Cardiac fibroblast (primary cell): ENCODE results near the gene RBP2.
"Not testable (repeated sequence)": the region's sequence is repeated elsewhere in the genome, so short reads cannot be mapped to it uniquely, and the experiment has no call there.

Experiments
- DNase-seq, 2 donors: peaks; one replicate each; pipeline versions ENCODE4 v3.0.0 to v3.0.0-alpha.2; 2010; ENCODE audit warnings: low read depth in 2 of 2
- H3K4me3 ChIP-seq, 2 donors: replicated peaks in 1 of 2; 1 replicate in 1 of 2; 2 replicates in 1 of 2; pipeline ENCODE4 v1.5.1; 2011; ENCODE audit warnings: low read depth in 2 of 2, low read length in 2 of 2, mild to moderate bottlenecking in 2 of 2, moderate library complexity in 1 of 2
- TF ChIP-seq, protein P1 (sequence below): IDR thresholded peaks from one replicate; pipeline ENCODE4 v1.5.1; 2011; ENCODE audit warnings: low read depth, mild to moderate bottlenecking, low read length, inconsistent platforms

The RBP2 gene

DNA sequence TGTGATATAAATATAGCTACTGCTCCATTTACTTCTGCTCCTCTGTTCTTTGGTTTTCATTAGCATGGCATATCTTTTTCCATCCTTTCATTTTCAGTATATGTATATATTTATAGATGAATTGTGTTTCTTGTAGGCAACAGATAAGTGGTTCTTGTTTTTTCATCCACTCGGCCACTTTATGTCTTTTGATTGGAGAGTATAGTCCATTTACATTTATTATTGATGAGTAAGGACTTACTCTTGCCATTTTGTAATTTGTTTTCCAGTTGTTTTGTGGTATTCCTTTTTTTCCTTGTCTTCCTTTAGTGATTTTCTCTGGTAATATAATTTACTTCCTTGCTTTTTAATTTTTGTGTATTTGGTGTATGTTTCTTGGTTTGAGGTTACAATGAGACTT lies 60.0 kb downstream of the RBP2 start:
- no peak overlapping the region for H3K4me3 ChIP-seq
- DNase-seq, result no peak
- TF ChIP-seq, protein P1, sequence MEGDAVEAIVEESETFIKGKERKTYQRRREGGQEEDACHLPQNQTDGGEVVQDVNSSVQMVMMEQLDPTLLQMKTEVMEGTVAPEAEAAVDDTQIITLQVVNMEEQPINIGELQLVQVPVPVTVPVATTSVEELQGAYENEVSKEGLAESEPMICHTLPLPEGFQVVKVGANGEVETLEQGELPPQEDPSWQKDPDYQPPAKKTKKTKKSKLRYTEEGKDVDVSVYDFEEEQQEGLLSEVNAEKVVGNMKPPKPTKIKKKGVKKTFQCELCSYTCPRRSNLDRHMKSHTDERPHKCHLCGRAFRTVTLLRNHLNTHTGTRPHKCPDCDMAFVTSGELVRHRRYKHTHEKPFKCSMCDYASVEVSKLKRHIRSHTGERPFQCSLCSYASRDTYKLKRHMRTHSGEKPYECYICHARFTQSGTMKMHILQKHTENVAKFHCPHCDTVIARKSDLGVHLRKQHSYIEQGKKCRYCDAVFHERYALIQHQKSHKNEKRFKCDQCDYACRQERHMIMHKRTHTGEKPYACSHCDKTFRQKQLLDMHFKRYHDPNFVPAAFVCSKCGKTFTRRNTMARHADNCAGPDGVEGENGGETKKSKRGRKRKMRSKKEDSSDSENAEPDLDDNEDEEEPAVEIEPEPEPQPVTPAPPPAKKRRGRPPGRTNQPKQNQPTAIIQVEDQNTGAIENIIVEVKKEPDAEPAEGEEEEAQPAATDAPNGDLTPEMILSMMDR, result no peak

DNA sequence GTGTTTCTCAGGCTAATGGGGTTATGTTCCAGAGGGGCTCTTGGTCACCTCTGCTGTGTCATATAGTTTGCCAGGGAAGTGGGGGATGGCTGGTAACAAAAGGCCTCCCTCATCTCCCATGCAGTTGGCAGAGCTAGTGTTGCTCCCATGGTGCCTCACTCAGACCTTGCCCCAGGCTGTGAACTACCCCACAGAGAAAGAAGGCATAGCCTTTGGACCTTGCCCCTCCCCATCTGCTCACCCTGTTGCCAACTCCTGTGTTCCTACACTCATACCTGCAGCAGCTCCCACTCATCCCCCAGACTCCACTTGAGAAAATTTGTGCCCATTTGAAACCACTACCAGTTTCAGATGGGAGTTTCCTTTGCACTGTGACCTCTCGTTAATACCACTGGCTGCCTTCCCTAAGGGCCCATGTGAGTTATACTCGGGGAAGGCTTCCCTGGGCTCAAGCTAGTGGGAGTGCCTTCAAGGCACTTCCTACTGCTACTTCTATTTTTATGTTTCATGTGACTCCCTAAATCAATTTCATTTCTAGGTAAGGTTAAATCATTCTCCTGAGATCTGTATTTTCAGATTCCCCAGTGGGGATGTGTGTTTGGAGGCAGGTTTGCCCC lies 61.6 kb downstream of the RBP2 start:
- TF ChIP-seq, protein P1, result no peak
- DNase-seq, result no peak

DNA sequence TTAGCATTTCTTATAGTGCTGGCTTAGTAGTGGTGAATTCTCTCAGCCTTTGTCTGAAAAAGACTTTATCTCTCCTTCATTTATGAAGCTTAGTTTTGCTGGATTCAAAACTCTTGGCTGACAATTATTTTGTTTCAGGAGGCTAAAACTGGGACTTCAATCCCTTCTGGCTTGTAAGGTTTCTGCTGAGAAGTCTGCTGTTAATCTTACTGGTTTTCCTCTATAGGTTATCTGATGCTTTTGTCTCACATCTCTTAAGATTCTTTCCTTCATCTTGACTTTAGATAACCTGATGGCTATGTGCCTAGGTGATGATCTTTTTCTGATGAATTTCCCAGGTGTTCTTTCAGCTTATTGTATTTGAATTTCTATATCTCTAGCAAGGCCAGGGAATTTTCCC lies 63.4 kb downstream of the RBP2 start:
- not testable (repeated sequence) for H3K4me3 ChIP-seq, DNase-seq

More for the DNA sequence above, 61.6 kb downstream of the RBP2 start:
- H3K4me3 ChIP-seq, result no peak overlapping the region
